IgD-negative memory B cell (primary cell): ENCODE results near the gene VSIG10. TPM values are rescaled to one million over a fixed set of nuclear protein-coding genes. Genes with fewer than 3 reads are reported as not detected.

Experiments
- H3K27ac Mint-ChIP-seq, 3 donors: one replicate each; pipeline ENCODE4 v1.8.0; 2020 to 2022; ENCODE audit warnings: mild to moderate bottlenecking in 3 of 3, mixed read lengths in 3 of 3, moderate library complexity in 1 of 3
- H3K27me3 Mint-ChIP-seq: one replicate; pipeline ENCODE4 v1.8.0; 2021; ENCODE audit warnings: mixed read lengths
- H3K36me3 Mint-ChIP-seq: one replicate; pipeline ENCODE4 v1.8.0; 2020; ENCODE audit warnings: mild to moderate bottlenecking, mixed read lengths
- H3K4me1 Mint-ChIP-seq, 3 donors: one replicate each; pipeline ENCODE4 v1.8.0; 2020 to 2022; ENCODE audit warnings: mixed read lengths in 3 of 3, mild to moderate bottlenecking in 1 of 3
- H3K4me3 Mint-ChIP-seq, 4 donors: one replicate each; pipeline ENCODE4 v1.8.0; 2020 to 2022; ENCODE audit warnings: mild to moderate bottlenecking in 4 of 4, mixed read lengths in 4 of 4, moderate library complexity in 3 of 4
- H3K9me3 Mint-ChIP-seq, 3 donors: one replicate each; pipeline ENCODE4 v1.8.0; 2020 to 2021; ENCODE audit warnings: mixed read lengths in 3 of 3, mild to moderate bottlenecking in 1 of 3
- polyA plus RNA-seq: library from polyadenylated mRNA; unstranded; fragments of 300-500 nt; fragmentation: Illumina TruSeq; gene quantifications from one replicate; pipeline ENCODE4 v1.2.3, GENCODE V29; 2021

The VSIG10 gene
- polyA plus RNA-seq, 1 donor from 2014 or later, result 3.4 TPM

DNA sequence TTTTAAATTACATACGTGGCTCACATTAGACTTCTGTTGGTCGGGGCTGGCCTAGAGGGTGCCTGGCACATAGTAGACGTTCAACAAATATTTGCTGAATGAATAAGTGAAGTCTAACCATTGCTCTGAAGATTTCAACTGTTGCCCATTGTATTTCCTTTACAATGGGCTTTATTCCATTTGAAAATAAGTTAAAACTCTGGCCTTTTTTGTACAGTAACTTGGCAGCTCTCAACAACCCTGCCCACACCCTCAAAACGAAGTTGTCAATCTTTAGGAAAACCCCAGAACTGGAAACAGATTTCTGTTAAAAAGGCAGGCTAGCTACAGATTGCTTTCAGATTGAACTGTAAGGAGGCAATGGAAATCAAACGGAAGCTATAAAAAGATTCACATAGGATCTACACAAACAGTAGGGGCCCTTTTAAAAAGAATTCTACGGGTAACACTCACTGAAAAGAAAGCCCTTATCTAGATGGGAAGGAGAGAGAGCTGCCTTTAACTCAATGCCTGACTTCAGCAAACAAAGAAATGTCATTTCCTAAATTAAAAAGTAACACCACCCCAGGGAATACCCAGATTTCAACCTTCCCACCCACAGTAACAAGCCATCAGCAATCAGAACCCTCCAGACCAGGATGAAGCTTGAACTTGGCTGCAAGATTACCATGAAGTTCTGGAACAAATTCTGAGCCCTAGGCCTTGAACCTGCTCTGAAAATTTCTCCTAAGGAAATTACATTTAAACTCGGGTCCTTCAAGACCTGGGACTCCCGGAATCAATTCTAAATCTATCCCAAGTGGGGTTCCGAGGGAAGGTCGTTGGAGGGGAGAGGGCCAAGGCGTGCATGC lies 44.2 kb downstream of the VSIG10 start:
- peaks cover 20 to 31% (median 28%) of the 10 kb centered on the region in 3 donors for H3K4me1 Mint-ChIP-seq
- no peaks in the 10 kb centered on the region for H3K9me3 Mint-ChIP-seq
- H3K27ac Mint-ChIP-seq, result peak overlapping the region; percentile 44 to 98 (median 92)
- H3K4me3 Mint-ChIP-seq, result peak overlapping the region; percentile 82 to 94 (median 90)
- H3K27me3 Mint-ChIP-seq, result peaks cover 4% of the 10 kb centered on the region
- no peaks in the 10 kb centered on the region for H3K36me3 Mint-ChIP-seq

DNA sequence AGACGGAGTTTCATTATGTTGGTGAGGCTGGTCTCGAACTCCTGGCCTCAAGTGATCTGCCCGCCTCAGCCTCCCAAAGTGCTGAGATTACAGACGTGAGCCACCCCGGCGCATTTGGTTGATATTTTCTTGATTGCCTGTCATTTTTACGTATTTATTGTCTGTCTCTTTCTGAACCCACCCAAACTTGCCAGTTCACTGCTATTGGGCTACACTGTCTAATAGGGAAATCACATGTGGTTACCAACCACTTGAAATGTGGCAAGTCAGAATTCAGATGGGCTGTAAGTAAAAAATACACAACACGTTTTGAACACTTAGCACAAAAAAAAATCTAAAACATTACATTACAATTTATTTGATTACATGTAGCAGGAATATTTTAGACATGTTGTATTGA lies 44.9 kb downstream of the VSIG10 start:
- peaks cover 4% of the 10 kb centered on the region for H3K27me3 Mint-ChIP-seq
- H3K4me1 Mint-ChIP-seq, result peaks cover 20 to 25% (median 25%) of the 10 kb centered on the region in 3 donors
- H3K27ac Mint-ChIP-seq, result peak overlapping the region; percentile 65 to 98 (median 92)
- H3K36me3 Mint-ChIP-seq, result no peaks in the 10 kb centered on the region
- no peaks in the 10 kb centered on the region for H3K9me3 Mint-ChIP-seq
- H3K4me3 Mint-ChIP-seq, result peak overlapping the region in 2 of 4 donors; percentile 88 to 91

DNA sequence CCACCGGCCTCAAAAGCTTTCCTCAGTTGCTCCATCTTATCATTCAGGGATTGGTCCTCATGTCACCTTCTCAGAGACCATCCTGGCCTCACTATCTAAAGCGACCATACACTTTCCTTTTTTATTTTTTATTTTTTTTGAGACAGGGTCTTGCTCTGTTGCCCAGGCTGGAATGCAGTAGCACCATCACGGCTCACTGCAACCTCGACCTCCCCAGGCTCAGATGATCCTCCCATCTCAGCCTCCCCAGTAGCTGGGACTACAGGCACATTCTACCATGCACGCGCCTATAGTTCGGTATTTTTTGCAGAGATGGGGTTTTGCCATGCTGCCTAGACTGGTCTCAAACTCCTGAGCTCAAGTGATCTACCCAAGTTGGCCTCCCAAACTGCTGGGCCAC lies 45.6 kb downstream of the VSIG10 start:
- H3K9me3 Mint-ChIP-seq, result no peaks in the 10 kb centered on the region
- H3K27ac Mint-ChIP-seq, result peak overlapping the region in 1 of 3 donors; percentile 65
- peaks cover 20 to 25% (median 21%) of the 10 kb centered on the region in 3 donors for H3K4me1 Mint-ChIP-seq
- H3K4me3 Mint-ChIP-seq, result peak overlapping the region in 1 of 4 donors; percentile 47
- no peaks in the 10 kb centered on the region for H3K36me3 Mint-ChIP-seq
- peaks cover 4% of the 10 kb centered on the region for H3K27me3 Mint-ChIP-seq

DNA sequence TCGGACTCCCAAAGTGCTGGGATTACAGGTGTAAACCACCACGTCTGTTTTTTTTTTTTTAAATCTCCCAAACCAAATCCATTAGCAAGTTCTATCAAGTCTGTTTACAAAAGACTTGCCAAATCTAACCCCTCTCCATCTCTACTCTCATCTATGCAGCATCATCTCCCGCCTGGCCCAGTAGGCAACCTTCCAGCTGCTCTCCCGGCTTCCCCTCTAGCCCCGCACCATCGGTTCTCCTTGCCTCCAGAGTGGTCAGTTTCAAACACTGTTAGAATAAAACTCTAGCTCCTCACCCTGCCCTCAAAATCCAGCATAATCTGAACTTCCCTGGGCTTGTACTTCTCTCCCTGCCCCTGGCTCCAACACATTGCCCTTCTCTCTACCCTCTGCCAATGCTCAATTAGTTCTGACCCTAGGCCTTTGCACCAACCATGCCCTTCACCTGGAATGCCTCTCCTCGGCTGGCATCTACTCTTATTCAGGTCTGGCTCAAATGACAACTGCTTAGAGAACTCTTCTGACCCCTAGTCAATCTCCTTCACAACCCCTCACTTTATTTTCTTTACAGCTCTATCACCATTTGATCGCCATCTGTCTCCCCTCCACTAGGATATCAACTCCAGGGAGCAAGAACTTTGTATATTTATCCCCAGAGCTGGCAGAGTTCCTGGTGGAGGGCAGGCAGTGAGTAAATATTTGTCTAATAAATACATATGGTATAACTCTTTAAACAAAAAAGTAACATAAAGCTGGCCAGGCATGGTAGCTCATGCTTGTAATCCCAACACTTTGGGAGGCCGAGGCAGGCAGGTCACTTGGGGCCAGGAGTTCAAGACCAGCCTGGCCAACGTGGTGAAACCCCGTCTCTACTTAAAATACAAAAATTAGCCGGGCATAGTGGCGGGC lies 47.7 kb downstream of the VSIG10 start:
- peaks cover 16 to 21% (median 18%) of the 10 kb centered on the region in 3 donors for H3K4me1 Mint-ChIP-seq
- H3K27me3 Mint-ChIP-seq, result no peaks in the 10 kb centered on the region
- H3K36me3 Mint-ChIP-seq, result peaks cover 7% of the 10 kb centered on the region
- H3K9me3 Mint-ChIP-seq, result no peaks in the 10 kb centered on the region
- no peak overlapping the region for H3K4me3 Mint-ChIP-seq
- H3K27ac Mint-ChIP-seq, result peak overlapping the region in 2 of 3 donors; percentile 7 to 10

DNA sequence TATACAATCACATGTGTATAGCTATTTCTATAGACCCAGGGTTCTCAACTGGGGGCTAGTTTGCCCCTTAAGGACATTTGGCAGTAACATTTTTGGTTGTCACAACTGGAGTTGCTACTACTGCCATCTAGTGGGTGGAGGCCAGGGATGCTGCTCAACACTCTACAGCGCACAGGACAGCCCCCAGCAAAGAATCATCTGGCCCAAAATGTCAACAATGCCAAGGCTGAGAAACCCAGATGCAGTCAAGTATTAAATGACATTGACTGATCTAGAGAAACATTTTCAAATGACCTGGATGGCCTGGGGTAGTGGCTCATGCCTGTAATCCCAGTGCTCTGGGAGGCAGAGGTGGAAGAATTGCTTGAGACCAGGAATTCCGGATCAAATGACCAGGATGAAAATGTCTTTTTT lies 48.7 kb downstream of the VSIG10 start:
- Mint-ChIP-seq H3K27me3 (no peaks in the 10 kb centered on the region), H3K36me3 (peaks cover 7% of the 10 kb centered on the region), H3K27ac (peak overlapping the region in 2 of 3 donors; percentile 22 to 76), H3K4me3 (peak overlapping the region in 3 of 4 donors; percentile 18 to 79 (median 19)), H3K4me1 (peaks cover 17 to 19% (median 18%) of the 10 kb centered on the region in 3 donors), H3K9me3 (no peaks in the 10 kb centered on the region)

DNA sequence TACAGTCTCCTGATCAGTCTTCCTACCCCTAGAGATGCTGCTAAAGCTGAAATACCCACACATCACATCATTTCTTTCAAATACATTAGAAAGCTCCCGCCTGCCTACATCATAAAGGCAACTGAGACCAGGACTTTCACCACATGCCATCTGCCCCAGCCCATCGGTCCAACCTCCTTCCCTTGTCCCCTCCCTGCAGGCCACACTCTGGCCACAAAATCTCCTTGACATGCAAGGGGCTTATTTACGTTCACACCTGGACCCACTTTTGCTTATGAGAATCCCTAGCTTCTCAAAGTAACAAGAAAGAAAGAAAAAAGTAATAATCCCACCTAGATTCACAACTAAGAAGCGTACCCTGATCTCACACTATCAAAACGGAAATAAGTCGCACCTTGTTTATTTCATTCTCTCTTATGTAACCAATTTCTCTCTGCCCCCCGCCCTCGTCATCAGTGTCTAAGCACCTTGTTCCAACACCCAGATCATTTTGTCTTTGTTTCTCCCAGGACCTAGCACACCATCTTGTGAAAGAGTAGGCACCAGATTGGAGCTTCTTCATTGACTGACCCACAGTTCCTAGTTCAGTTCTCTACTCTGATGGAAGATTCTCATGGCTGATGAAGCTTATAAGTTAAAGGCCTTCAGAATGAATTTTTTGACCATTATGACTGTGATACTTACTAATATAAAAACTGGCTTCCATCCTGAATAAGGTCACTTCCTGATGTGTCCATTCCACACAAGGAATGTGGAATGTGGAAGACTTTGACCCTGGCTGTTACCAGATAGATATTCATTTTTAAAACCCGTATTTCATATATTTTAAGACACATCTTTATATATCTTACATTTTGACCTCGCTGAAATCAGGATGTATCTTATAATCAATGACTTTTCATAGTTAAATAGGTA lies 50.5 kb downstream of the VSIG10 start:
- H3K27me3 Mint-ChIP-seq, result no peaks in the 10 kb centered on the region
- H3K4me1 Mint-ChIP-seq, result peaks cover 6 to 13% (median 9%) of the 10 kb centered on the region in 3 donors
- peaks cover 14% of the 10 kb centered on the region for H3K36me3 Mint-ChIP-seq
- H3K27ac Mint-ChIP-seq, result peak overlapping the region in 2 of 3 donors; percentile 11 to 43
- H3K4me3 Mint-ChIP-seq, result no peak overlapping the region
- H3K9me3 Mint-ChIP-seq, result no peaks in the 10 kb centered on the region

DNA sequence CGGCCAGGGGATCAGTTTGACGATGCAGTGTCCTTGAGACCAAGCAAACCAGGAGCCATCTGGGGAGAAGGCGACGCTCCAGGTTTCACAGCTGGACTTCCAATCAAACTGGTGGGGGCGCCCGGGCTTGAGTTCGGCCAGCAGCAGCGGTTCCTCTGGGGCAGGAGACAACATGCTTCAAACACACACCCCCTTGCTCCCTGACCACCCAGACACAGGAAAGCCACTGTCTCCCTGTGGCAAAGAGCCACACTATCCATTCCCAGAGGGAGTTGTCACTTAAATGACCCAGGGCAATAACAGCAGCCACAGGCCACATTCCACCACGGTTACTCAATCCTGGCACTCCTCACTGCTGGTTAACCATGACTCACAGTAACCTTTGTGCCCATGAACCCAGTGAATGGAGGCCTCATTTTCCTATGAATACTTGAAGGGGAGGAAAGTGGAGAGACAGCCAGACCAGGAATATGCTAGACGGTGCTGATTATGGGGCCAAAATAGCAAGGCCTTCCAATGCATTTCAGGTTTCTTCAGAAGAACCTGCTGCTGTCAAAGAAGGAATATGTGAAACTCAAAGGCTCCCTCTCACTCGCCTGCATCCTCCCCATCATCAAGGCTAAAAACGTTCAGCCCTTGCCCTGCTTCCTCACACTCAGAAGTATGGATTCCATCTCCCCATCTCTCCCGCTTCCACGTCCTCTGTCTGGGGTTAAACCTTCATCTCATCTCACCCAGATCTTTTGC lies 51.3 kb downstream of the VSIG10 start:
- H3K4me3 Mint-ChIP-seq, result no peak overlapping the region
- H3K27me3 Mint-ChIP-seq, result no peaks in the 10 kb centered on the region
- H3K36me3 Mint-ChIP-seq, result peaks cover 14% of the 10 kb centered on the region
- no peaks in the 10 kb centered on the region for H3K9me3 Mint-ChIP-seq
- H3K27ac Mint-ChIP-seq, result no peak overlapping the region
- H3K4me1 Mint-ChIP-seq, result peaks cover 6 to 13% (median 9%) of the 10 kb centered on the region in 3 donors

DNA sequence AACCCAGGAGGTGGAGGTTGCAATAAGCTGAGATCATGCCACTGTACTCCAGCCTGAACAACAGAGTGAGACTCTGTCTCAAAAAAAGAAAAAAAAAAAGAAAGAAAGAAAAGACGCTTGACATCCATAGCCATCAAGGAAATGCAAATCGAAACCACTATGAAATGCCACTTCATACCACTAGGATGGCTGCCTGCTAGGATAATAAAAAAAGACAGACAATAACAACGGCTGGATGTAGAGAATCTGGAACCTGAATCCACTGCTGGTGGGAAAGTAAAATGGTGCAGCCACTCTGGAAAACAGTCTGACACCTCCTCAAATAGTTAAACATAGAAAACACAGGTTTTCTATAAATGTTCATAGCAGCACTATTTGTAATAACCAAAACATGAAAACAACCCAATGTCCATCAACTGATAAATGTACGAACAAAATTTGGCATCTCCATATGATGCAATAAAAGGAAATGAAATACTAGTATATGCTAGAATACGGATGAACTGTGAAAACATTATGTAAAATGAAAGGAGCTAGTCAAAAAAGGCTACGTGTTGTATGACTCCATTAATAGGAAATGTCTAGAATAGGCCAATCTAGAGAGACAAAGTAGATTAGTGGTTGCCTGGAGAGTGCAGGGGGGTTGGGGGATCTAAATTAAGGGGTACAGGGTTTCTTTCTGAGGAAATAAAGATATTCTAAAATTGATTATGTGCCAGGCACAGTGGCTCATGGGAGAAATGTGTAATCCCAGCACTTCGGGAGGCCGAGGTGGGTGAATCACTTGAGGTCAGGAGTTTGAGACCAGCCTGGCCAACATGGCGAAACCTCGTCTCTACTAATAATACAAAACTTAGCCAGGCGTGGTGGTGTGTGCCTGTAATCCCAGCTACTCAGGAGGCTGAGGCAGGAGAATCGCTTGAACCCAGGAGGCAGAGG lies 52.6 kb downstream of the VSIG10 start:
- H3K27ac Mint-ChIP-seq, result no peak overlapping the region
- H3K27me3 Mint-ChIP-seq, result no peaks in the 10 kb centered on the region
- H3K4me1 Mint-ChIP-seq, result peaks cover 5 to 12% (median 8%) of the 10 kb centered on the region in 3 donors
- H3K9me3 Mint-ChIP-seq, result no peaks in the 10 kb centered on the region
- no peak overlapping the region for H3K4me3 Mint-ChIP-seq
- H3K36me3 Mint-ChIP-seq, result peaks cover 14% of the 10 kb centered on the region

DNA sequence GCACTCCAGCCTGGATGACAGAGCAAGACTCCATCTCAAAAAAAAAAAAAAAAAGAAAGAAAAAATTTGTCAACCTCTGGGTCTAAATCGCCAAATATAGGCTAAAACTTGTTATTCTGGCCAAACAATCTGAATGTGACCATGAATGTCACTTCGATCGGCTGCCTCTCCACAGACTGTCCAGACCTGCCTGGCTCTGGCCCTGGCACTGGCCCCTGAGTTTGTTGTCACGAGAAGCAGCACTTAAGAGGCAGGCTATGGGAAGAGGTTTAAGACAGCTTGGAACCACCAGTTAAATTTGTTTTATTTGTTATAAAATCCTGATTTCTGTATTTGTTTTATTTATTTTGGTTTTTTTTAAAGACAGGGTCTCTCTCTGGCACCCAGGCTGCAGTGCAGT lies 57.4 kb downstream of the VSIG10 start:
- Mint-ChIP-seq H3K4me3 (no peak overlapping the region), H3K27me3 (no peaks in the 10 kb centered on the region), H3K27ac (no peak overlapping the region), H3K4me1 (peaks cover 0 to 2% (median 1%) of the 10 kb centered on the region in 3 donors), H3K9me3 (peaks cover 0 to under 1% (median 0%) of the 10 kb centered on the region in 3 donors), H3K36me3 (peaks cover 10% of the 10 kb centered on the region)

DNA sequence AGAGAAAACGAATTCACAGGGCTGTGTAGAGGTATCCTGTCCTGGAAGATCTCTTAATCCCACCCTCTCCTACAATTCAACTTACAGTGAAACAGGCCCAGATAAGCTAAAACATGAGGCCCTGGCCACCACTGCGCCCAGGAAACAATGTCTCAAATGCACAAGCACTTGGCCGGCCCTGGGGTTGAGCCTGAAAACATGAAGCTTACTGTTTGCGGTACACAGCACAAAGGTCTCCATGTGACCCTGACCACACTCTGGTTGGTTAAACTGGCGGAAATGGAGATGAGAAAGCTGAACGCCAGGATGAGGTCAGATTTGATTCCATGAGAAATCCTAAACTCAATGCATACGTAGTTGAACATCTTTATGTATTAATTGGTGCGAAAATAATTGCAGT lies 59.2 kb downstream of the VSIG10 start:
- Mint-ChIP-seq H3K9me3 (peaks cover 0 to 3% (median 0%) of the 10 kb centered on the region in 3 donors), H3K36me3 (peaks cover 10% of the 10 kb centered on the region), H3K4me1 (peaks cover 0 to 1% (median 0%) of the 10 kb centered on the region in 3 donors), H3K27ac (no peak overlapping the region), H3K4me3 (no peak overlapping the region), H3K27me3 (no peaks in the 10 kb centered on the region)

DNA sequence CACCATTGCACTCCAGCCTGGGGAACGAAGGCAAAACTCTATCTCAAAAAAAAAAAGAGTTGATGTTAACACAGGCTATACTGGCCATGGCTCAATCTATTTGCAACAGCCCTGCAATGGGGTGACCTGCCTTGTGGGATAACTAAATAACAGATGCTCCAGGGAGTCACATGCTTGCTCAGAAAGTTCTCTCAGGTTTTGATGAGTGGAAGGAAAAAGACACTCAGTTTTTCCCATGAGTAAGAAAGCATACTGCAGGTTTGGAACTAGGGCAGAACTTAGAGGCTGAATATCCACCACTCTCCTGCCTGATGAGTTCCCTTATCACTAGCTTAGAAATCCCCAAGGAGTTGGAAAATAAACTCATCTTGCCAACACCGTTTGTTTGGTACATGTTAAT lies 59.7 kb downstream of the VSIG10 start:
- Mint-ChIP-seq H3K27ac (no peak overlapping the region), H3K4me3 (no peak overlapping the region), H3K27me3 (no peaks in the 10 kb centered on the region), H3K36me3 (peaks cover 8% of the 10 kb centered on the region), H3K4me1 (peaks cover 0 to 1% (median 0%) of the 10 kb centered on the region in 3 donors), H3K9me3 (peaks cover 0 to 3% (median 0%) of the 10 kb centered on the region in 3 donors)

DNA sequence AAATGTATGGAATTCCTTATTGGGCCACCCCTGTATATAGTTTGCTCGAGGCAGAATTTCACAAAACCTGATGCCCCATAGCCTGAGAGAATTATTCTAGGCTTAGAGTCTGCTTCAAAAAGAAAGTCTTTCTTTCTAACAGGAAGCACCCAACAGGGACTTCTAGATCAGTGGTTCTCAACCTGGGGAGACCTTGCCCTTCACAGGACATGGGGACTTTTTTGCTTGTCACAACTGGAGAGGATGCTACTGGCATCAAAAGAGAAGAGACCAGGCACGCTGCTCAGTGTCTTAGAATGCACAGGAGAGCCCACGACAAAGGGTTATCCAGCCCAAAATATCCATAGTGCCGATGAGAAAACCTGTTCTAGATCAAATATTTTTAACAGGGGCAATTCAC lies 61.7 kb downstream of the VSIG10 start:
- Mint-ChIP-seq H3K36me3 (peaks cover 4% of the 10 kb centered on the region), H3K4me3 (no peak overlapping the region), H3K9me3 (peaks cover 0 to 3% (median 0%) of the 10 kb centered on the region in 3 donors), H3K27me3 (no peaks in the 10 kb centered on the region), H3K4me1 (peaks cover 0 to 1% (median 0%) of the 10 kb centered on the region in 3 donors), H3K27ac (no peak overlapping the region)

DNA sequence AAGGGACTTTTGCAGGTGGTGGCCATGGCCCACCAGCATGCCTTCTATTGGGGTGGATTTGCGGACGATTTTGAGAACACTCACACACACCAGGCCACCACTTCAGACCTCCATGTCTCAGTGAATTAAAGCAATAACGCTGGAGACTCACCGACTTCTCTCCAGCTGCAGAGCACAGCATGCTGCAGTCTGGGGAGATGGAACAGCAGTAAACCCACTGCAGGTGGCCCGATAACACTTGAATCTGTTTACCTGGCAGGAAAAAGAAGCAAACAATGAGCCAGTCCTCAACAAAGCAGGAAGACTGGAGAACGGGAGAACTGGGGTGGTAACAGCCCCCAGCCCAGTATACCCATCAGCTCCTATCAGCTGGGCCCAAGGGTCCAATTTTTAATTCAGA lies 65.7 kb downstream of the VSIG10 start:
- Mint-ChIP-seq H3K9me3 (peaks cover 0 to 3% (median 0%) of the 10 kb centered on the region in 3 donors), H3K27ac (no peak overlapping the region), H3K36me3 (peaks cover 10% of the 10 kb centered on the region), H3K4me3 (no peak overlapping the region), H3K4me1 (peaks cover 7 to 10% (median 8%) of the 10 kb centered on the region in 3 donors), H3K27me3 (no peaks in the 10 kb centered on the region)
